Measurements from ENCODE around the gene PIK3R1.
A peak's percentile ranks its signal among the peaks of the same experiment; 100 is the strongest.
"Not testable (repeated sequence)": the region's sequence is repeated elsewhere in the genome, so short reads cannot be mapped to it uniquely, and the experiment has no call there.

Gene PIK3R1

GRCh38 chr5:68223904-68224303 is 8.3 kb downstream of the PIK3R1 start:
- no peak overlapping the region for H3K4me3 ChIP-seq (ENCODE audit: low read length)
- no peak for DNase-seq (ENCODE audit: low read depth, low spot score)

DNA sequence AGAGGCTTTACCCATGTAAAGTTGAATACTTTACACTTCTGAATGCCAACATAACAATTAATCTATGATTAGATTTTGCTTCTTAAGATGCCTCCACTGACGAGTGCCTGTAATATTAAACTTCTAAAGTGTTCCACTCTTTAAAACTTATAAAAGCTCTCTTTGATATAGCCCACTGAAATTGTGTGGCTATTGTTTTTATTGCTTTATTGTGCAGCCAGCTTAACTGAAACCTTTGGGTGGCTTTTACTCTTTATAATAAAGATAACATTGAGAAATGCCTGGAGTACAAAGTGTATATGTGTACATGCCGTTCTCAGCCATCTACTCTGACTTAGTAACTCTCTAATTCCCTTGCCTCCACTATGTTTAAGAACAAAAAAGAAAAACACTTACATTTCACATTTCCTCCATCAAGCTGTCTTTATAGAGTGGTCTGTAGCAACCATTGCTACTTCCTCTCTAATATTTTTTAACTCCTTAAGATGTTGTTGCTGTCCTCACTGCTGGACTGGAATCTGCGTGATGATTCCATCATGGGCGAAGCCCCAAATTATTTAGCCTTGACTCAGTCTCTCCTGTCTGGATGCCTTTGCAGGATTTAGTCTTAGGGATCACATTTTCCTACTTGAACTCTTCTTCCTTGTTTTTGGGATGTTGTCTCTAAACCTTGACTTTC is 9.1 kb downstream of the PIK3R1 start:
- H3K4me3 ChIP-seq (ENCODE audit: low read length) = no peak overlapping the region
- DNase-seq (ENCODE audit: low read depth, low spot score) = no peak

GRCh38 chr5:68225188-68225910 is 9.8 kb downstream of the PIK3R1 start:
- no peak overlapping the region for H3K4me3 ChIP-seq (ENCODE audit: low read length)
- no peak for DNase-seq (ENCODE audit: low read depth, low spot score)

- no peak overlapping the region for H3K4me3 ChIP-seq (ENCODE audit: low read length)
- DNase-seq (ENCODE audit: low read depth, low spot score) = no peak
These were observed 10.5 kb downstream of the PIK3R1 start for GRCh38 chr5:68225911-68226545.

DNA sequence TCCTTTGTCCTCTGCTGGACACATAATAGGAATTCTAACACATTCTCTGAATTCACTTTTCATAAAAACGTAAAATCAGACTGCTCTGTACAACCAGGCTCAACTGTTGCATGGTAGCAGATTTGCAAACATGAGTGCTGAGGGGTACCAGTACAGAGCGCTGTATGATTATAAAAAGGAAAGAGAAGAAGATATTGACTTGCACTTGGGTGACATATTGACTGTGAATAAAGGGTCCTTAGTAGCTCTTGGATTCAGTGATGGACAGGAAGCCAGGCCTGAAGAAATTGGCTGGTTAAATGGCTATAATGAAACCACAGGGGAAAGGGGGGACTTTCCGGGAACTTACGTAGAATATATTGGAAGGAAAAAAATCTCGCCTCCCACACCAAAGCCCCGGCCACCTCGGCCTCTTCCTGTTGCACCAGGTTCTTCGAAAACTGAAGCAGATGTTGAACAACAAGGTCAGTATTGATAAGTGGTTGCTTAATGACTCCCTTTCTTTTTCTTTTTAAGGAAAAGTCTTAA is 11.1 kb downstream of the PIK3R1 start:
- H3K4me3 ChIP-seq (ENCODE audit: low read length) = no peak overlapping the region
- no peak for DNase-seq (ENCODE audit: low read depth, low spot score)

DNA sequence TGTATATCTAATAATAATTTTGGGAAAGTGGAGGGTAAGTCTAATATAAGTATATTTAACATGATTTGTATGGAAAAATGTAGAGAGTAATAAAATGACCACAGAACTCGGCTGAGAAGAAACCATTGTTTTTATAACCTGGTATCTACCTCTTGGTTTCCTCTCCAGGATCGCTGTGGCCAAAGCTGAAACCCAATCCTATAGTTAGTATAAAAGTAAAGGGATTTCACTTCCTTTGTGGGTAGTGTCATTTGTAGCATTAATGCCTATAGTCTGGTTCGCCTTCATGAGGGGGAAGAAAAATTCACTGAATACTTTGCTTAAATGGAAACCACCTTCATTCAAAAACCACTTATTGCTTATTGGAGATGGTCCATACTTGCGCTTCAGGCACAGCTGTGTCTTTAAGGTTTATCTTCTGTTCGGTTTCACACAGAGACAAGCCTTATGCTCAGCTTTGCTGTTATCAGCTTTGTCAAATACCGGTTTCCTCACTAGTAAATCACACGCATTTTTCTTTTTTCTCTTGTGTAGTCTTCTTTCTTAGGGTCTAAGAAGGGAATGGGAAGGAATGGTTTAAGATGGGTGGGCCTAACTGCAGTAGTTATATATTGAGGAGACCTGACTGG is 12.1 kb downstream of the PIK3R1 start:
- peak; percentile 45 for DNase-seq (ENCODE audit: low read depth, low spot score)
- no peak overlapping the region for H3K4me3 ChIP-seq (ENCODE audit: low read length)

GRCh38 chr5:68229416-68229815 is 13.9 kb downstream of the PIK3R1 start:
- no peak for DNase-seq (ENCODE audit: low read depth, low spot score)

GRCh38 chr5:68230285-68230684 is 14.7 kb downstream of the PIK3R1 start:
- H3K4me3 ChIP-seq (ENCODE audit: low read length) = no peak overlapping the region
- no peak for DNase-seq (ENCODE audit: low read depth, low spot score)

More at GRCh38 chr5:68229416-68229815, 13.9 kb downstream of the PIK3R1 start:
- H3K4me3 ChIP-seq (ENCODE audit: low read length) = no peak overlapping the region

DNA sequence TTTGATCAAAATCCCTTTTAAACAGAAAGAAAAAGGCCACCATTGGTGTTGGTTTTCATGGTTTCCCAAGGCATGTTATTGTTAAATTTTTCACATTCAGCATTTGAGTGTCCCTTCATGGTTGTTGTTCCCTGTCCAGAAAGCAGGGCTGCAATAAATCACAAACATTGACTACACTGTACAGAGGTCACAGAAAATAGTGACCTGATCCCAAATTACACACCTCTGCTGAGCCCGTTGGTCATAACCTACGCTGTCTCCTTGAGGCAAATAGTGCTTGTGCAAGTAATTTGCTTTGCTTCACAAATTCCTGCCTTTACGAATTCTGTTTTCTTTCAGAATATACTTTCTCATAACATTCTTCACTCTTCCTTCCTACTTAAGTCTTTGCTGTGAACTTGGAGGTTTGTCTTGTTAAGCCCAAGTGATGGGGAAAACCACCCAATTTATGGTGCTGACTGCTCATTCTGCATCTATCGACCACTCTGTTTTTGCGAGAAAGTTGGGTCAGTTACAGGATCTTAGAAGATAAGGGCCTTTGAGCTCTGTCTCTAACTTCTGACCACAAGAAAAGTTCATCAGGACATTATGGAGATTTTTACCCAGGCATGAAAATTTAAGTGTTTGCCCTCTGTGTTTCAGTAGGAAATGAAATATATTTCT is 16.0 kb downstream of the PIK3R1 start:
- H3K4me3 ChIP-seq (ENCODE audit: low read length) = no peak overlapping the region

GRCh38 chr5:68232277-68232676 is 16.7 kb downstream of the PIK3R1 start:
- H3K4me3 ChIP-seq (ENCODE audit: low read length) = no peak overlapping the region
- no peak for DNase-seq (ENCODE audit: low read depth, low spot score)

More for the DNA sequence above, 16.0 kb downstream of the PIK3R1 start:
- no peak for DNase-seq (ENCODE audit: low read depth, low spot score)

DNA sequence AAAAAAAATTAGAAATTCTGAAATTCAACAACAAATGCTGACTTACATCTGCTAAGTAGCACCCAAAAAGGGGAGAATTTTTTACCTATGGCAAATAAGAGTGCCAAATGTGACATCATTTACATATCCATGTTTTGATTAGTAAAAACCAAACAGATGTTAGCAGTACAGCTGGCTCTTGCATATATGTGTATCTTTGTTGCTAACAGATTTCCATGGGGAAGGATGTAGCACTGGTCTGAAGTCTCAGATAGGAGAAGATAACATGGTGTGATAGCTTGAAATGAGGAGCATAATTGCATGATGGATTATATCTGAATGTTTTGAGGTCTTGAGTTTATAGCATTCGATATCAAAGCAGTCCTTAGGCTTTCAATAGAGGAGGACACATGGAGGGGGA is 17.5 kb downstream of the PIK3R1 start:
- DNase-seq (ENCODE audit: low read depth, low spot score) = no peak
- no peak overlapping the region for H3K4me3 ChIP-seq (ENCODE audit: low read length)

DNA sequence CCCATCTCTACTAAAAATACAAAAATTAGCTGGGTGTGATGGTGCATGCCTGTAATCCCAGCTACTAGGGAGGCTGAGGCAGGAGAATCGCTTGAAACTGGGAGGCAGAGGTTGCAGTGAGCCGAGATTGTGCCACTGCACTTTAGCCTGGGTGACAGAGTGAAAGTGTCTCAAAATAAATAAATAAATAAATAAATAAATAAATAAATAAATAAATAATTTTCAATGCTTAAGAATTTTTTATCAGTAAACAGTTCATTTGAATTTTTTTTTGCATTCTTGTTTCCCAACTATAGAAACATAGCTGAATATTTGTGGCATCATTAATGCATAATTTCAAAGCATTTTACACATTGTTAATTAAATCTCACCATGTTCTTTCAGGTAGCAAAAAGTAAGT is 19.7 kb downstream of the PIK3R1 start:
- not testable (repeated sequence) for H3K4me3 ChIP-seq (ENCODE audit: low read length); DNase-seq (ENCODE audit: low read depth, low spot score)

- H3K4me3 ChIP-seq (ENCODE audit: low read length) = no peak overlapping the region
- DNase-seq (ENCODE audit: low read depth, low spot score) = no peak
These were observed 22.2 kb downstream of the PIK3R1 start for GRCh38 chr5:68237715-68238114.

GRCh38 chr5:68239487-68239886 is 23.9 kb downstream of the PIK3R1 start:
- DNase-seq (ENCODE audit: low read depth, low spot score) = peak; percentile 94
- H3K4me3 ChIP-seq (ENCODE audit: low read length) = peak overlapping the region; percentile 27

GRCh38 chr5:68240202-68240601 is 24.6 kb downstream of the PIK3R1 start:
- no peak for DNase-seq (ENCODE audit: low read depth, low spot score)
- H3K4me3 ChIP-seq (ENCODE audit: low read length) = no peak overlapping the region

DNA sequence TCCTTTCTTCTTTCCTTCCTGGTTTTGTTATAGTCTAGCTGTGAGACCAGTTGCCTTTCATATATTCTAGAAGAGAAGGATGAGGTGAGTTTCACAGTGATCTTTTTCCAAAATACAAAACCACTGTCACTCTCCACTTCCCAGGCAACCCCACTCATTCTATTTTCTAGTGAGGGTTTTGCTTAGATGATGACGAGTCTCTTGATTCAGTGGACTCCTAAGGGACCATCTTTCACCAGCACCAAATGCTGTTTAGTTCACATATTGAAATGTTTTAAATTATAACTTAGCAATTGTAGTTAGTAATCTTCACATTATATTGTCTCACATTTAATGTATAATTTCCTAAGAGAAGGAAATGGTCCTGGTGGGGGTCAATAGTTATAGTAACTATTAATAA is 25.2 kb downstream of the PIK3R1 start:
- H3K4me3 ChIP-seq (ENCODE audit: low read length) = no peak overlapping the region

GRCh38 chr5:68242743-68243142 is 27.2 kb downstream of the PIK3R1 start:
- H3K4me3 ChIP-seq (ENCODE audit: low read length) = no peak overlapping the region
- no peak for DNase-seq (ENCODE audit: low read depth, low spot score)

More for the DNA sequence above, 25.2 kb downstream of the PIK3R1 start:
- DNase-seq (ENCODE audit: low read depth, low spot score) = no peak

DNA sequence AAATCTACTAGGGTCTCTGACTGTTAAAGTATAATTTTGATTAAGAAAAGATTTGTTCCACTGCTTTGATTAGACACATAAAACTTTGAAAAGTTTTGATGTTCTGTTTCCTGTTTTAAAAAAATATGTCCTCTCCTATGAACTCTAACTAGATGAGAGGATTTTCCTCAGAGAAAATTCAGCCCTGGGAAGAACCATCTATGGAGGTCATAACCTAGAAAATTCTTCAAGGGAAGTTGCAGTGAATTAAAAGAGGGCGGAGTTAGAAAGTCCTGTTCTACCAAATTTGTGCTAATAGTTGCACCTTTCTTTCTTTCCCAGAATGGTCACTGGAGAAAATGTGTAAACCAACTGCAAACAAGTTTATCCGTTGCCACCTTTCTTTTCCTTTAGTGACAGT is 27.7 kb downstream of the PIK3R1 start:
- H3K4me3 ChIP-seq (ENCODE audit: low read length) = no peak overlapping the region
- DNase-seq (ENCODE audit: low read depth, low spot score) = no peak

DNA sequence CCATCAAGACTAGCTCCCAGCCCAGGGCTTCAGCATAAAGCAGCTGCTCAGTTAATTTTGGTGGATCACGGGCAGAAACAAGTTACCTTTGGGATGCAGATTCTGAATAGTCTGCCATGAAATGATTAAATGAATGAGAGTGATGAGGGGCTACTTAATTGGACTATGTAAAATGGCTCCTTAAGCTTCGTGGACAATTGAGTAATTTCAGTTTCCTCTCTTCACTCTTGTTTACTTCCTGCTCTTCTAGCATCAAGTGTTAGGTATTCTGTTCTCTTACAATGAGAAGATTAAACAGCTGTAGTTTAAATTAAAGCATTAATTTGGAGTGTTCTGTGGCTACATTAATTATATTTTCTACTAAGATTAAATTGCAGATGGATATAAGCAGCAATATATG is 28.1 kb downstream of the PIK3R1 start:
- no peak for DNase-seq (ENCODE audit: low read depth, low spot score)
- H3K4me3 ChIP-seq (ENCODE audit: low read length) = no peak overlapping the region
